Ishikawa (cell line): ENCODE results near the gene SPINT2.

Experiments
- CEBPB ChIP-seq: IDR thresholded peaks from 2 replicates; pipeline ENCODE4 v1.6.1; 2012
- CREB1 ChIP-seq: IDR thresholded peaks from 2 replicates; pipeline ENCODE4 v1.6.1; 2012; ENCODE audit warnings: low read depth
- EGR1 ChIP-seq: IDR thresholded peaks from 2 replicates; pipeline ENCODE4 v1.6.1; 2012
- EP300 ChIP-seq: IDR thresholded peaks from 2 replicates; pipeline ENCODE4 v1.6.1; 2012; ENCODE audit warnings: borderline replicate concordance
- FOXM1 ChIP-seq: IDR thresholded peaks from 2 replicates; pipeline ENCODE4 v1.6.1; 2012; ENCODE audit warnings: low read depth, borderline replicate concordance
- MAX ChIP-seq: IDR thresholded peaks from 2 replicates; pipeline ENCODE4 v1.6.1; 2012
- RAD21 ChIP-seq: IDR thresholded peaks from 2 replicates; pipeline ENCODE4 v1.6.1; 2012; ENCODE audit warnings: low read depth
- REST ChIP-seq: IDR thresholded peaks from 2 replicates; pipeline ENCODE4 v1.6.1; 2012; ENCODE audit warnings: low read depth, mild to moderate bottlenecking
- TEAD4 ChIP-seq: IDR thresholded peaks from 2 replicates; pipeline ENCODE4 v1.6.1; 2012
- USF1 ChIP-seq: IDR thresholded peaks from 2 replicates; pipeline ENCODE4 v1.6.1; 2012
- YY1 ChIP-seq: IDR thresholded peaks from 2 replicates; pipeline ENCODE4 v1.6.1; 2012; ENCODE audit warnings: low read depth

- TF ChIP-seq RAD21 (no peak), YY1 (no peak), CEBPB (no peak), USF1 (no peak), REST (no peak), EP300 (no peak), CREB1 (no peak), EGR1 (no peak), MAX (no peak), TEAD4 (no peak), FOXM1 (no peak)
These were observed 46.6 kb downstream of the SPINT2 start for GRCh38 chr19:38310986-38311385.
